ENCODE data around the gene GALNT4. TPM values are rescaled to one million over a fixed set of nuclear protein-coding genes. Genes with fewer than 3 reads are reported as not detected.

Gene GALNT4
- total RNA-seq, 1 donor from 2014 or later: 5.7 TPM

DNA sequence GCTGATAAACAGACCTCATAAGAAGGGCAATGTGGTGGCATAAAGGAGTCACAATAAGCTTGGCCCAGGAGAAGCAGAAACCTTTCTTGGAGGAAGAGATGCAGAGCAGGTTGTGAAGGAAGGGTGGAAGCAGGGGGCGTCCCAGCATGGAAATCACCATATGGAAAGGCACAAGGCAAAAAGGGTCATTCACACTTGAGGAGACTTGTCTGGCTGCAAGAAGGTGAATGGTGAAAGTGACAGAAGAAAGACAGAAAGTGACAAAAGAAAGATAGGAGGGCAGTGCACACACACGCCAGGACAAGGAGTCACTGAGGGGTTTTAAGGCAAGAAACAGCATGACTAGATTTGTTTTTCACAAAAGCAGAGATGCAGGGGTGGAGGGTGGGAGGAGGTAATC lies 38.3 kb downstream of the GALNT4 start:
- no peak for DNase-seq (ENCODE audit: low read depth)
- TF ChIP-seq, protein P1, sequence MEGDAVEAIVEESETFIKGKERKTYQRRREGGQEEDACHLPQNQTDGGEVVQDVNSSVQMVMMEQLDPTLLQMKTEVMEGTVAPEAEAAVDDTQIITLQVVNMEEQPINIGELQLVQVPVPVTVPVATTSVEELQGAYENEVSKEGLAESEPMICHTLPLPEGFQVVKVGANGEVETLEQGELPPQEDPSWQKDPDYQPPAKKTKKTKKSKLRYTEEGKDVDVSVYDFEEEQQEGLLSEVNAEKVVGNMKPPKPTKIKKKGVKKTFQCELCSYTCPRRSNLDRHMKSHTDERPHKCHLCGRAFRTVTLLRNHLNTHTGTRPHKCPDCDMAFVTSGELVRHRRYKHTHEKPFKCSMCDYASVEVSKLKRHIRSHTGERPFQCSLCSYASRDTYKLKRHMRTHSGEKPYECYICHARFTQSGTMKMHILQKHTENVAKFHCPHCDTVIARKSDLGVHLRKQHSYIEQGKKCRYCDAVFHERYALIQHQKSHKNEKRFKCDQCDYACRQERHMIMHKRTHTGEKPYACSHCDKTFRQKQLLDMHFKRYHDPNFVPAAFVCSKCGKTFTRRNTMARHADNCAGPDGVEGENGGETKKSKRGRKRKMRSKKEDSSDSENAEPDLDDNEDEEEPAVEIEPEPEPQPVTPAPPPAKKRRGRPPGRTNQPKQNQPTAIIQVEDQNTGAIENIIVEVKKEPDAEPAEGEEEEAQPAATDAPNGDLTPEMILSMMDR (conservative IDR thresholded peaks at IDR 0.05; ENCODE audit: low read depth, low read length): no peak
- no peak overlapping the region for H3K4me3 ChIP-seq (ENCODE audit: low read depth, low read length)

GRCh38 chr12:89484470-89484869 lies 40.1 kb downstream of the GALNT4 start:
- no peak overlapping the region for H3K4me3 ChIP-seq (ENCODE audit: low read depth, low read length)
- peak; percentile 52 for DNase-seq (ENCODE audit: low read depth)
- TF ChIP-seq, protein P1 (conservative IDR thresholded peaks at IDR 0.05; ENCODE audit: low read depth, low read length): no peak

- no peak overlapping the region for H3K4me3 ChIP-seq (ENCODE audit: low read depth, low read length)
- TF ChIP-seq, protein P1 (conservative IDR thresholded peaks at IDR 0.05; ENCODE audit: low read depth, low read length): no peak
- DNase-seq (ENCODE audit: low read depth): no peak
These were observed 43.2 kb downstream of the GALNT4 start for GRCh38 chr12:89481213-89481914.

- TF ChIP-seq, protein P1 (conservative IDR thresholded peaks at IDR 0.05; ENCODE audit: low read depth, low read length): no peak
- no peak for DNase-seq (ENCODE audit: low read depth)
- no peak overlapping the region for H3K4me3 ChIP-seq (ENCODE audit: low read depth, low read length)
These were observed 44.6 kb downstream of the GALNT4 start for GRCh38 chr12:89479982-89480381.

DNA sequence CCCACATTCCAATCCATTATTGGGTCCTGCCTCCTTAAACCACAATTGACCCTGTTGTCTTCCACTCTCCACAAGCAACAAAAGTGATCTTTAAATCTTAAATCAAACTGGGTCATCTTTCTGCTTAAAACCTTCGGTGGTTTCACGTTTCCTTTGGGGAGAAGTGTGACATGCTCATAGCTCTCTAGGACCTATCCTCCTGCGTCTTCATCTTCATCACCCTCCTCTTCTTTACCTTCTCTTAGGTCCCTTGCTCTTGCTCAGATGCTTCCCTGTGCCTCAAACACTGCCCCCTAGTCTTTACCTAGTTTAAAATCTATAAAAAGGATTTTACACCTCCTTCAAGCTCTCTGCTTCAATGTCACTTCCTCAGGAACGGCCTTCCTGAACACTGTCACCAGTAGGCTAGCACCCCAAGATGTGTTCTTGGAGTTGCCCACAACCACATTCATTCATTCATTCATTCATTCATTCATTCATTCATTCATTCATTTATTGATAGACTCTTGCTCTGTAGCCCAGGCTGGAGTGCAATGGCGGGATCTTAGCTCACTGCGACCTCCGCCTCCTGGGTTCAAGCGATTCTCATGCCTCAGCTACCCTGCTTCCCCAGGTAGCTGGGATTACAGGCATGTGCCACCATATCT lies 46.8 kb downstream of the GALNT4 start:
- TF ChIP-seq, protein P1 (conservative IDR thresholded peaks at IDR 0.05; ENCODE audit: low read depth, low read length): peak; percentile 4
- no peak for DNase-seq (ENCODE audit: low read depth)
- no peak overlapping the region for H3K4me3 ChIP-seq (ENCODE audit: low read depth, low read length)

- TF ChIP-seq, protein P1 (conservative IDR thresholded peaks at IDR 0.05; ENCODE audit: low read depth, low read length): no peak
- DNase-seq (ENCODE audit: low read depth): no peak
These were observed 47.5 kb downstream of the GALNT4 start for GRCh38 chr12:89476904-89477595.

More at GRCh38 chr12:89476904-89477595, 47.5 kb downstream of the GALNT4 start:
- no peak overlapping the region for H3K4me3 ChIP-seq (ENCODE audit: low read depth, low read length)
